ENCODE measurements around the gene GATA6.

Gene GATA6

GRCh38 chr18:22175346-22175745 is 6.0 kb downstream of the GATA6 start:
- H3K4me3 ChIP-seq (ENCODE audit: low read depth, low read length): no peak overlapping the region
- no peak for DNase-seq (ENCODE audit: low read depth)
- TF ChIP-seq MAX (IDR thresholded peaks at IDR 0.05; ENCODE audit: low read depth, low read length): no peak
- TF ChIP-seq POLR2A (IDR thresholded peaks at IDR 0.05; ENCODE audit: extremely low read depth, insufficient read length): no peak
- TF ChIP-seq CTCF (IDR thresholded peaks at IDR 0.05; ENCODE audit: low read depth, low read length): no peak
- no peak for TF ChIP-seq MYC (IDR thresholded peaks at IDR 0.05; ENCODE audit: low read depth, low read length)

DNA sequence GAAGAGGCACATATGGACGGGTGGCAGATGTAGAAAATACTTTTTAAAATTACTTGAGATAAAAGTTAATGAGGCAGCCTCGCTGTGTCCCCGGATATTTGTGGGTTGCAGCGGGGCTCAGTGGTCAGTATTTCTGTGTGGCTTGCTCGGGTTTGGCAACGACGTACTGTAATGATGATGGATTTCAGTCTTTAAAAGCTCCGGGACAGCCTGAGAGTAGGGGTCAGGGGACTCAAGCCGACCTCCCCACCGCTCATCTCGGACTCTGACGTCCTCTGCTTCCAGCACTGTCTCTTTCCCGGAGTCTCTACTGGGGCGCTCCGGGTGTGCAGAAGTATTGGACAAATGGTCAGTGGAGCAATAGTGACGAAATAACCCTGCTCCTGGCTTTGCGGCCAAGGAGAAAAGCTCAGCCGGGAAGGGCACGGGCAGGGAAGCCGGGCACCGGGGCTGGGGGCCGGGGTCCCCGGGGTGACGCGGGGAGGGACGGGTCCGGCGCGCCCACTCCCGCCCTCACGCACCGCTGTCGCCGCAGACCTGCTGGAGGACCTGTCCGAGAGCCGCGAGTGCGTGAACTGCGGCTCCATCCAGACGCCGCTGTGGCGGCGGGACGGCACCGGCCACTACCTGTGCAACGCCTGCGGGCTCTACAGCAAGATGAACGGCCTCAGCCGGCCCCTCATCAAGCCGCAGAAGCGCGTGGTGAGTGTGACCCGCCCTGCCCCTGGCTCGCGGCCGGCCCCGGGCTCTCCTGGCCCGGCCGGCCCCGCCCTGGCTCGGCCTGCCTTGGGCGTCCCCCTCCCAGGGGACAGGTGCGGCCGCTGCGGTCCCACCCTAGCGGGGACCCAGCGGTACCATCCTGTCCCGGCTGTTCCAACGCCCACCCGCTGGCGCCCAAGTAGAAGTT is 7.3 kb downstream of the GATA6 start:
- no peak overlapping the region for H3K4me3 ChIP-seq (ENCODE audit: low read depth, low read length)
- no peak for TF ChIP-seq MAX (IDR thresholded peaks at IDR 0.05; ENCODE audit: low read depth, low read length)
- TF ChIP-seq POLR2A (IDR thresholded peaks at IDR 0.05; ENCODE audit: extremely low read depth, insufficient read length): no peak
- no peak for TF ChIP-seq MYC (IDR thresholded peaks at IDR 0.05; ENCODE audit: low read depth, low read length)
- no peak for TF ChIP-seq CTCF (IDR thresholded peaks at IDR 0.05; ENCODE audit: low read depth, low read length)
- DNase-seq (ENCODE audit: low read depth): no peak

- no peak for TF ChIP-seq POLR2A (IDR thresholded peaks at IDR 0.05; ENCODE audit: extremely low read depth, insufficient read length)
- no peak for TF ChIP-seq CTCF (IDR thresholded peaks at IDR 0.05; ENCODE audit: low read depth, low read length)
- TF ChIP-seq MAX (IDR thresholded peaks at IDR 0.05; ENCODE audit: low read depth, low read length): no peak
- TF ChIP-seq MYC (IDR thresholded peaks at IDR 0.05; ENCODE audit: low read depth, low read length): no peak
- H3K4me3 ChIP-seq (ENCODE audit: low read depth, low read length): no peak overlapping the region
- no peak for DNase-seq (ENCODE audit: low read depth)
These were observed 8.0 kb downstream of the GATA6 start for GRCh38 chr18:22177327-22177871.

GRCh38 chr18:22179174-22179573 is 9.8 kb downstream of the GATA6 start:
- TF ChIP-seq MYC (IDR thresholded peaks at IDR 0.05; ENCODE audit: low read depth, low read length) (no peak), POLR2A (IDR thresholded peaks at IDR 0.05; ENCODE audit: extremely low read depth, insufficient read length) (no peak), CTCF (IDR thresholded peaks at IDR 0.05; ENCODE audit: low read depth, low read length) (no peak), MAX (IDR thresholded peaks at IDR 0.05; ENCODE audit: low read depth, low read length) (no peak)
- DNase-seq (ENCODE audit: low read depth): no peak
- H3K4me3 ChIP-seq (ENCODE audit: low read depth, low read length): no peak overlapping the region

DNA sequence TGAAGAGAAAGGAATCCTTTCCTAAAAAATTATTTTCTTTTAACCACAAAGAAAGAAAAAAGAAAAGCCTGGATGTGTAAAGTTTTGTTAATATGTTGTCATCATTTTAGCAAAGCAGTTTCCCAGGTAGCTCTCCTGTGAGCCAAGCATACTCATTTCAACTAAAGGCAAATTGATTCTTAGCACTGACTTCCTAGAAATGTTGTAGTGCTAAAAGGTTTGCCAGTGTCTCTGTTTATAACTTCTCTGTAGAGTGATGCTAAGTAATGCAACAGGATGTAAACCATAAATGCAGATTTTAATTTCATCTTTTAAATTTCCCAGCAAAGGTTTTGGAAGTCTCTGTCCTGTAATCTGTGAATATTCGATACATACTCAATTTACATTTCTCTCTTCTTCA is 10.2 kb downstream of the GATA6 start:
- no peak overlapping the region for H3K4me3 ChIP-seq (ENCODE audit: low read depth, low read length)
- DNase-seq (ENCODE audit: low read depth): no peak
- TF ChIP-seq MYC (IDR thresholded peaks at IDR 0.05; ENCODE audit: low read depth, low read length) (no peak), POLR2A (IDR thresholded peaks at IDR 0.05; ENCODE audit: extremely low read depth, insufficient read length) (no peak)

DNA sequence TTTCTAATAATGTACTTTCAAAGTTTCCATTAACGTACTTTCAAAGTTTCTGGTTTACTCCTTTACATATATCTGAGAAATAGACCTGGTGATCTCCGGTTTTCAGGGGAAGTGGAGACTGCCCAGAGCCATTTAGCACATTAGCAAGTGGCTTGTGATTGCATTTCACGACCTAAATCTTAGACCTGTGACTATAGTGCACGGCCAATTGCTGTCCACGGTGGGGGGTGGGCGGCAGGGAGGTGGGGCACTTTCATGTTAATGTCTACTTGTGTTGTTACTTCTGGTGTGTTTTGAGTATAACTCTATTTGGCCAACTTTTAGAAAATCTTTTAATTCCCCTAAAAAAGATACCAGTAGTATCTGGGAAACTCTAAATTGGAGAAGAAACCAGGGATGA is 11.3 kb downstream of the GATA6 start:
- DNase-seq (ENCODE audit: low read depth): no peak
- TF ChIP-seq POLR2A (IDR thresholded peaks at IDR 0.05; ENCODE audit: extremely low read depth, insufficient read length) (no peak), MYC (IDR thresholded peaks at IDR 0.05; ENCODE audit: low read depth, low read length) (no peak), CTCF (IDR thresholded peaks at IDR 0.05; ENCODE audit: low read depth, low read length) (no peak), MAX (IDR thresholded peaks at IDR 0.05; ENCODE audit: low read depth, low read length) (no peak)

More for the DNA sequence above, 11.3 kb downstream of the GATA6 start:
- H3K4me3 ChIP-seq (ENCODE audit: low read depth, low read length): no peak overlapping the region
